ENCODE data around the gene DOCK11. TPM values are rescaled to one million over a fixed set of nuclear protein-coding genes. Genes with fewer than 3 reads are reported as not detected.
A peak's percentile ranks its signal among the peaks of the same experiment; 100 is the strongest.

Gene DOCK11
- 1 to 10 TPM; 5.2 to 7.9 TPM for total RNA-seq

- Histone ChIP-seq H3K36me3 (no peaks in the 10 kb centered on the region), H3K4me3 (peak within 1 kb of the TSS; percentile 56 to 63), H3K9me3 (no peaks in the 10 kb centered on the region), H3K27ac (peak within 1 kb of the TSS; percentile 73 to 82), H3K27me3 (no peaks in the 10 kb centered on the region), H3K4me1 (no peaks in the 10 kb centered on the region)
- TF ChIP-seq CTCF (IDR thresholded peaks at IDR 0.05) = no peak
- DNase-seq (ENCODE audit: low spot score) = peak; percentile 75
Measured at GRCh38 chrX:118495061-118495921, at the start of gene DOCK11. Gene DOCK11 (plus strand): TSS chrX:118495815. CDS start chrX:118495972, 157 bp downstream.

- no peak overlapping the region for H3K27ac ChIP-seq
- no peak overlapping the region for H3K4me3 ChIP-seq
- DNase-seq (ENCODE audit: low spot score) = no peak
- no peaks in the 10 kb centered on the region for H3K27me3 ChIP-seq
- H3K4me1 ChIP-seq = no peaks in the 10 kb centered on the region
- no peaks in the 10 kb centered on the region for H3K9me3 ChIP-seq
- TF ChIP-seq CTCF (IDR thresholded peaks at IDR 0.05) = no peak
- H3K36me3 ChIP-seq = peaks cover 5% of the 10 kb centered on the region
Measured at GRCh38 chrX:118448273-118448783, 47.3 kb upstream of the DOCK11 start.

GRCh38 chrX:118455013-118455412 is 40.6 kb upstream of the DOCK11 start:
- Histone ChIP-seq H3K9me3 (no peaks in the 10 kb centered on the region), H3K27ac (no peak overlapping the region), H3K4me3 (no peak overlapping the region), H3K27me3 (no peaks in the 10 kb centered on the region), H3K4me1 (no peaks in the 10 kb centered on the region), H3K36me3 (no peaks in the 10 kb centered on the region)
- TF ChIP-seq CTCF (IDR thresholded peaks at IDR 0.05) = no peak
- no peak for DNase-seq (ENCODE audit: low spot score)

GRCh38 chrX:118459494-118459893 is 36.1 kb upstream of the DOCK11 start:
- Histone ChIP-seq H3K36me3 (no peaks in the 10 kb centered on the region), H3K27me3 (no peaks in the 10 kb centered on the region), H3K4me1 (no peaks in the 10 kb centered on the region), H3K9me3 (no peaks in the 10 kb centered on the region), H3K27ac (no peak overlapping the region), H3K4me3 (no peak overlapping the region)
- DNase-seq (ENCODE audit: low spot score) = no peak
- peak in 1 of 2 donors; percentile 53 for TF ChIP-seq CTCF (IDR thresholded peaks at IDR 0.05)

GRCh38 chrX:118464501-118464900 is 31.1 kb upstream of the DOCK11 start:
- no peak overlapping the region for H3K27ac ChIP-seq
- no peak overlapping the region for H3K4me3 ChIP-seq
- H3K27me3 ChIP-seq = no peaks in the 10 kb centered on the region
- H3K4me1 ChIP-seq = no peaks in the 10 kb centered on the region
- no peak for TF ChIP-seq CTCF (IDR thresholded peaks at IDR 0.05)
- no peaks in the 10 kb centered on the region for H3K36me3 ChIP-seq
- DNase-seq (ENCODE audit: low spot score) = no peak
- H3K9me3 ChIP-seq = no peaks in the 10 kb centered on the region

Measured in right atrium auricular region (tissue), 2 donors.